Neural crest cell (in vitro differentiated cells): ENCODE data around the gene GSE1. TPM values are rescaled to one million over a fixed set of nuclear protein-coding genes. Genes with fewer than 3 reads are reported as not detected.

Experiments
- DNase-seq: peaks from one replicate; pipeline ENCODE4 v3.0.0; 2021; ENCODE audit warnings: low read depth, mixed read lengths, low spot score
- H3K27ac Mint-ChIP-seq: one replicate; pipeline ENCODE4 v1.8.0; 2021; ENCODE audit warnings: mild to moderate bottlenecking, mixed read lengths; ENCODE audit not compliant: unreplicated experiment
- H3K27me3 Mint-ChIP-seq: 2 replicates; pipeline ENCODE4 v1.8.0; 2021; ENCODE audit warnings: low read depth, mild to moderate bottlenecking, mixed read lengths
- H3K36me3 Mint-ChIP-seq: 2 replicates; pipeline ENCODE4 v1.8.0; 2021; ENCODE audit warnings: low read depth, mild to moderate bottlenecking, mixed read lengths
- H3K4me1 Mint-ChIP-seq: 2 replicates; pipeline ENCODE4 v1.8.0; 2021; ENCODE audit warnings: mixed read lengths
- H3K4me3 Mint-ChIP-seq: one replicate; pipeline ENCODE4 v1.8.0; 2021; ENCODE audit warnings: mild to moderate bottlenecking, mixed read lengths
- H3K9me3 Mint-ChIP-seq: 2 replicates; pipeline ENCODE4 v1.8.0; 2021; ENCODE audit warnings: mixed read lengths
- CTCF ChIP-seq: fragments of 200-600 bp; sonication (generic); conservative IDR thresholded peaks from 2 replicates; pipeline ENCODE4 v1.5.0; 2021; ENCODE audit warnings: antibody characterized with exemption, mild to moderate bottlenecking
- total RNA-seq: library from RNA; stranded (reverse); gene quantifications from 2 replicates; pipeline ENCODE4 v1.2.1, GENCODE V29; 2021

Gene GSE1
- total RNA-seq, 1 donor from 2014 or later = 27.3 TPM

- TF ChIP-seq CTCF = no peak
- Mint-ChIP-seq H3K4me3 (no peak overlapping the region), H3K36me3 (peaks cover 18% of the 10 kb centered on the region), H3K27me3 (no peaks in the 10 kb centered on the region), H3K27ac (no peak overlapping the region), H3K9me3 (no peaks in the 10 kb centered on the region), H3K4me1 (no peaks in the 10 kb centered on the region)
- DNase-seq = no peak
These were observed 63.3 kb downstream of the GSE1 start for GRCh38 chr16:85676466-85676865.

GRCh38 chr16:85677383-85677967 is 64.4 kb downstream of the GSE1 start:
- Mint-ChIP-seq H3K4me1 (no peaks in the 10 kb centered on the region), H3K9me3 (no peaks in the 10 kb centered on the region), H3K4me3 (no peak overlapping the region), H3K36me3 (peaks cover 15% of the 10 kb centered on the region), H3K27ac (no peak overlapping the region), H3K27me3 (no peaks in the 10 kb centered on the region)
- DNase-seq = no peak
- TF ChIP-seq CTCF = no peak

- Mint-ChIP-seq H3K4me3 (no peak overlapping the region), H3K27ac (no peak overlapping the region), H3K27me3 (no peaks in the 10 kb centered on the region), H3K36me3 (peaks cover 12% of the 10 kb centered on the region), H3K9me3 (no peaks in the 10 kb centered on the region), H3K4me1 (peaks cover 1% of the 10 kb centered on the region)
- DNase-seq = no peak
- TF ChIP-seq CTCF = no peak
These were observed 64.9 kb downstream of the GSE1 start for GRCh38 chr16:85678016-85678415.

- no peak for DNase-seq
- H3K27me3 Mint-ChIP-seq = no peaks in the 10 kb centered on the region
- peak overlapping the region; percentile 20 for H3K27ac Mint-ChIP-seq
- no peak for TF ChIP-seq CTCF
- H3K9me3 Mint-ChIP-seq = no peaks in the 10 kb centered on the region
- peaks cover 8% of the 10 kb centered on the region for H3K4me1 Mint-ChIP-seq
- no peak overlapping the region for H3K4me3 Mint-ChIP-seq
- peaks cover 12% of the 10 kb centered on the region for H3K36me3 Mint-ChIP-seq
These were observed 65.7 kb downstream of the GSE1 start for GRCh38 chr16:85678821-85679220.

GRCh38 chr16:85679870-85680269 is 66.7 kb downstream of the GSE1 start:
- Mint-ChIP-seq H3K27me3 (no peaks in the 10 kb centered on the region), H3K4me3 (no peak overlapping the region), H3K36me3 (peaks cover 10% of the 10 kb centered on the region), H3K4me1 (peaks cover 8% of the 10 kb centered on the region), H3K9me3 (no peaks in the 10 kb centered on the region), H3K27ac (no peak overlapping the region)
- DNase-seq = no peak
- no peak for TF ChIP-seq CTCF
